Measurements from ENCODE around the gene CTBS.

CTBS gene

GRCh38 chr1:84587099-84587498 lies 12.9 kb upstream of the CTBS start:
- Histone ChIP-seq H3K36me3 (ENCODE audit: insufficient read depth, low read length) (no peaks in the 10 kb centered on the region), H3F3A (ENCODE audit: low read depth) (no peaks in the 10 kb centered on the region), H3K4me3 (ENCODE audit: low read length, poor library complexity, severe bottlenecking) (no peak overlapping the region), H3K4me2 (ENCODE audit: low read depth, low read length, poor library complexity, severe bottlenecking) (no peak overlapping the region), H3K4me1 (ENCODE audit: insufficient read depth, low read length, poor library complexity, severe bottlenecking) (no peaks in the 10 kb centered on the region), H3K9me2 (replicated peaks; ENCODE audit: low read depth, low read length) (no peaks in the 10 kb centered on the region), H3K79me2 (ENCODE audit: insufficient read depth, low read length) (no peaks in the 10 kb centered on the region), H2AFZ (ENCODE audit: low read length) (no peak overlapping the region), H3K27me3 (ENCODE audit: insufficient read depth, low read length, poor library complexity, severe bottlenecking) (no peaks in the 10 kb centered on the region), H3K9ac (ENCODE audit: low read depth, low read length, poor library complexity, severe bottlenecking) (no peak overlapping the region), H4K20me1 (ENCODE audit: insufficient read depth, low read length, poor library complexity, severe bottlenecking) (no peaks in the 10 kb centered on the region), H3K9me3 (ENCODE audit: insufficient read depth, low read depth, low read length) (no peaks in the 10 kb centered on the region)
- TF ChIP-seq EZH2phosphoT487 (IDR thresholded peaks at IDR 0.05; ENCODE audit: borderline replicate concordance) (no peak), CTCF (conservative IDR thresholded peaks at IDR 0.05; ENCODE audit: low read length) (no peak)

GRCh38 chr1:84585803-84586202 lies 11.6 kb upstream of the CTBS start:
- no peaks in the 10 kb centered on the region for H3K36me3 ChIP-seq (ENCODE audit: insufficient read depth, low read length)
- no peak overlapping the region for H3K4me3 ChIP-seq (ENCODE audit: low read length, poor library complexity, severe bottlenecking)
- no peak overlapping the region for H3K9ac ChIP-seq (ENCODE audit: low read depth, low read length, poor library complexity, severe bottlenecking)
- H3K4me2 ChIP-seq (ENCODE audit: low read depth, low read length, poor library complexity, severe bottlenecking) = no peak overlapping the region
- H3K4me1 ChIP-seq (ENCODE audit: insufficient read depth, low read length, poor library complexity, severe bottlenecking) = no peaks in the 10 kb centered on the region
- H3K27me3 ChIP-seq (ENCODE audit: insufficient read depth, low read length, poor library complexity, severe bottlenecking) = no peaks in the 10 kb centered on the region
- no peaks in the 10 kb centered on the region for H3K9me2 ChIP-seq (replicated peaks; ENCODE audit: low read depth, low read length)
- no peak overlapping the region for H2AFZ ChIP-seq (ENCODE audit: low read length)
- TF ChIP-seq EZH2phosphoT487 (IDR thresholded peaks at IDR 0.05; ENCODE audit: borderline replicate concordance) (no peak), CTCF (conservative IDR thresholded peaks at IDR 0.05; ENCODE audit: low read length) (no peak)
- no peaks in the 10 kb centered on the region for H4K20me1 ChIP-seq (ENCODE audit: insufficient read depth, low read length, poor library complexity, severe bottlenecking)
- no peaks in the 10 kb centered on the region for H3K9me3 ChIP-seq (ENCODE audit: insufficient read depth, low read depth, low read length)
- H3K79me2 ChIP-seq (ENCODE audit: insufficient read depth, low read length) = no peaks in the 10 kb centered on the region
- no peaks in the 10 kb centered on the region for H3F3A ChIP-seq (ENCODE audit: low read depth)

GRCh38 chr1:84584126-84584525 lies 9.9 kb upstream of the CTBS start:
- no peaks in the 10 kb centered on the region for H3K79me2 ChIP-seq (ENCODE audit: insufficient read depth, low read length)
- H3K36me3 ChIP-seq (ENCODE audit: insufficient read depth, low read length) = no peaks in the 10 kb centered on the region
- no peak overlapping the region for H3K9ac ChIP-seq (ENCODE audit: low read depth, low read length, poor library complexity, severe bottlenecking)
- TF ChIP-seq CTCF (conservative IDR thresholded peaks at IDR 0.05; ENCODE audit: low read length) = no peak
- no peaks in the 10 kb centered on the region for H3K27me3 ChIP-seq (ENCODE audit: insufficient read depth, low read length, poor library complexity, severe bottlenecking)
- no peak overlapping the region for H2AFZ ChIP-seq (ENCODE audit: low read length)
- no peaks in the 10 kb centered on the region for H3K9me2 ChIP-seq (replicated peaks; ENCODE audit: low read depth, low read length)
- H4K20me1 ChIP-seq (ENCODE audit: insufficient read depth, low read length, poor library complexity, severe bottlenecking) = no peaks in the 10 kb centered on the region
- H3K4me2 ChIP-seq (ENCODE audit: low read depth, low read length, poor library complexity, severe bottlenecking) = no peak overlapping the region
- H3K4me1 ChIP-seq (ENCODE audit: insufficient read depth, low read length, poor library complexity, severe bottlenecking) = no peaks in the 10 kb centered on the region
- H3K4me3 ChIP-seq (ENCODE audit: low read length, poor library complexity, severe bottlenecking) = no peak overlapping the region
- H3F3A ChIP-seq (ENCODE audit: low read depth) = no peaks in the 10 kb centered on the region
- H3K9me3 ChIP-seq (ENCODE audit: insufficient read depth, low read depth, low read length) = no peaks in the 10 kb centered on the region

Measured in Loucy (cell line).